Measurements from ENCODE around the gene TTC36. TPM values are rescaled to one million over a fixed set of nuclear protein-coding genes. Genes with fewer than 3 reads are reported as not detected.
A peak's percentile ranks its signal among the peaks of the same experiment; 100 is the strongest.
"Not testable (repeated sequence)": the region's sequence is repeated elsewhere in the genome, so short reads cannot be mapped to it uniquely, and the experiment has no call there.

The TTC36 gene
- total and polyA plus RNA-seq, 11 donors: 0.23 to 3.1 (median 0.82) TPM; not detected in 3

- Histone ChIP-seq H3K27ac (peak overlapping the region in 7 of 12 donors; percentile 61 to 85 (median 83)), H3K4me3 (peak overlapping the region in 10 of 12 donors; percentile 5 to 76 (median 66)), H3K4me1 (peaks cover 0 to 18% (median 5%) of the 10 kb centered on the region in 12 donors), H3K27me3 (no peaks in the 10 kb centered on the region), H3K36me3 (peaks cover 0 to 18% (median 3%) of the 10 kb centered on the region in 9 donors), H3K9me3 (no peaks in the 10 kb centered on the region)
- intact Hi-C loops (cut with DNase I): no loop called here
- WGBS, 4 donors: 24 to 31% (median 26%) methylated on average over 5 of the region's 5 CpGs
- DNase-seq (peak in 4 of 5 donors; percentile 30 to 52 (median 39)), ATAC-seq (peak in 3 of 4 donors; percentile 22 to 57 (median 34))
- TF ChIP-seq CTCF (IDR thresholded peaks at IDR 0.05) (no peak), POLR2A (IDR thresholded peaks at IDR 0.05) (no peak)
Observed at GRCh38 chr11:118565051-118565450, 37.8 kb downstream of the TTC36 start.

- TF ChIP-seq CTCF (IDR thresholded peaks at IDR 0.05) (no peak), POLR2A (IDR thresholded peaks at IDR 0.05) (no peak)
- DNase-seq (no peak), ATAC-seq (no peak)
- no peaks in the 10 kb centered on the region for H3K27me3 ChIP-seq
- WGBS, 4 donors: 88 to 90% (median 89%) methylated on average over 2 of the region's 2 CpGs
- H3K4me3 ChIP-seq: no peak overlapping the region
- peaks cover 0 to 37% (median 23%) of the 10 kb centered on the region in 12 donors for H3K4me1 ChIP-seq
- H3K27ac ChIP-seq: no peak overlapping the region
- H3K9me3 ChIP-seq: no peaks in the 10 kb centered on the region
- intact Hi-C loops (cut with DNase I): loop anchor here in 3 of 10 donors (5.0 kb wide), 2 partner anchors 38 to 53 kb away; partner anchors contain the start of gene PHLDB1 (in 2 of the 3)
- H3K36me3 ChIP-seq: no peaks in the 10 kb centered on the region
Observed at GRCh38 chr11:118569670-118570069, 42.4 kb downstream of the TTC36 start.

GRCh38 chr11:118570787-118571186 lies 43.5 kb downstream of the TTC36 start:
- 95 to 100% (median 96%) methylated on average over 1 of the region's 1 CpG for WGBS, 4 donors
- Histone ChIP-seq H3K9me3 (no peaks in the 10 kb centered on the region), H3K4me3 (no peak overlapping the region), H3K27ac (peak overlapping the region in 1 of 12 donors; percentile 99), H3K27me3 (no peaks in the 10 kb centered on the region), H3K36me3 (peaks cover 0 to 2% (median 0%) of the 10 kb centered on the region in 9 donors), H3K4me1 (peaks cover 0 to 39% (median 26%) of the 10 kb centered on the region in 12 donors)
- no peak for DNase-seq
- no peak for TF ChIP-seq CTCF (IDR thresholded peaks at IDR 0.05)
- no peak for TF ChIP-seq POLR2A (IDR thresholded peaks at IDR 0.05)
- no peak for ATAC-seq
- intact Hi-C loops (cut with DNase I): loop anchor here in 3 of 10 donors (5.0 kb wide), 2 partner anchors 37 to 52 kb away; partner anchors contain the start of gene PHLDB1 (in 2 of the 3)

GRCh38 chr11:118571701-118572060 lies 44.4 kb downstream of the TTC36 start:
- H3K9me3 ChIP-seq, H3K36me3 ChIP-seq, H3K27me3 ChIP-seq: not testable (repeated sequence)
- peak in 2 of 4 donors; percentile 1 to 22 for ATAC-seq
- WGBS, 4 donors: 17 to 34% (median 24%) methylated on average over 15 of the region's 15 CpGs
- Histone ChIP-seq H3K4me3 (peak overlapping the region; percentile 55 to 100 (median 93)), H3K4me1 (peaks cover 0 to 43% (median 33%) of the 10 kb centered on the region in 12 donors), H3K27ac (peak overlapping the region; percentile 90 to 99 (median 98))
- intact Hi-C loops (cut with DNase I): loop anchor here in 4 of 10 donors (2.0 to 5.0 kb wide), 3 partner anchors 33 to 51 kb away; partner anchors contain the start of gene PHLDB1 (in 2 of the 4)
- DNase-seq: peak in 1 of 5 donors; percentile 33

All from heart left ventricle (tissue), 16 donors.